GM12878 (cell line): ENCODE results near the gene ACAD11. TPM values are rescaled to one million over a fixed set of nuclear protein-coding genes. Genes with fewer than 3 reads are reported as not detected.
A peak's percentile ranks its signal among the peaks of the same experiment; 100 is the strongest.

Experiments used
- ATAC-seq: fragments of 200-7000 bp; cut with Tn5 transposase; 3 replicates; pipeline ENCODE4 v1.9.1; 2020; ENCODE audit warnings: mild to moderate bottlenecking, moderate library complexity
- BruUV-seq: library from RNA; stranded (reverse); fragments of 400-500 nt; replicated peaks from 2 replicates; lab custom pipeline; 2021; lab: Mats Ljungman, UMichigan
- CTCF ChIA-PET: fragments of 300-600 bp; sonication (Branson Sonifier 250); formaldehyde crosslinking; extraction: SDS; loops from one replicate; lab custom pipeline; 2021; ENCODE audit warnings: inconsistent platforms; lab: Yijun Ruan, JAX
- POLR2A ChIA-PET: fragments of 350-600 bp; formaldehyde crosslinking; extraction: SDS; loops from one replicate; lab custom pipeline; 2021; ENCODE audit warnings: inconsistent platforms; lab: Charles Lee
- RAD21 ChIA-PET: fragments of 300-600 bp; sonication (Branson Sonifier 250); formaldehyde crosslinking; loops from one replicate; lab custom pipeline; 2023; ENCODE audit warnings: antibody characterized with exemption; ENCODE audit not compliant: unreplicated experiment; lab: Charles Lee
- SMC1A ChIA-PET: fragments of 300-600 bp; sonication (Branson Sonifier 250); formaldehyde crosslinking; loops from one replicate; lab custom pipeline; 2023; ENCODE audit not compliant: unreplicated experiment, uncharacterized antibody; lab: Charles Lee
- DNase-seq: peaks from one replicate; pipeline ENCODE4 v3.0.0-alpha.2; 2011; ENCODE audit warnings: low read depth, low spot score
- FAIRE-seq: peaks from 3 replicates; lab custom pipeline; 2011; peaks lifted over from hg19 to GRCh38; lab: Jason Lieb, UNC
- H2AFZ ChIP-seq: 2 replicates; pipeline ENCODE4 v1.6.0; 2011; ENCODE audit warnings: low read depth, low read length, control low read depth; ENCODE audit not compliant: control insufficient read depth
- H3K27ac ChIP-seq: 2 replicates; pipeline ENCODE4 v1.5.1; 2011; ENCODE audit warnings: control low read depth; ENCODE audit not compliant: control insufficient read depth, insufficient read depth
- H3K27me3 ChIP-seq, 2 experiments: replicated peaks in 1 of 2; 2 replicates each; pipeline versions ENCODE4 v1.6.0 to v1.6.1; 2011; ENCODE audit warnings: low read length in 1 of 2; ENCODE audit not compliant: control insufficient read depth in 2 of 2, insufficient read depth in 2 of 2
- H3K36me3 ChIP-seq, 2 experiments: 2 replicates each; pipeline ENCODE4 v1.5.1; 2011; ENCODE audit warnings: low read length in 1 of 2; ENCODE audit not compliant: control insufficient read depth in 2 of 2, insufficient read depth in 2 of 2
- H3K4me1 ChIP-seq: 2 replicates; pipeline ENCODE4 v1.6.1; 2011; ENCODE audit warnings: mild to moderate bottlenecking, low read length, moderate library complexity, mixed read lengths; ENCODE audit not compliant: control insufficient read depth, insufficient read depth
- H3K4me2 ChIP-seq: 2 replicates; pipeline ENCODE4 v1.6.0; 2011; ENCODE audit warnings: control low read depth; ENCODE audit not compliant: control insufficient read depth, insufficient read depth
- H3K4me3 ChIP-seq: fragments of 200-600 bp; sonication (generic); 2 replicates; pipeline ENCODE4 v1.5.1; 2016
- H3K79me2 ChIP-seq: 2 replicates; pipeline ENCODE4 v1.6.0; 2011; ENCODE audit warnings: low read length; ENCODE audit not compliant: control insufficient read depth, insufficient read depth
- H3K9ac ChIP-seq: 2 replicates; pipeline ENCODE4 v1.8.0; 2011; ENCODE audit warnings: low read length, control low read depth, mixed read lengths; ENCODE audit not compliant: control insufficient read depth, insufficient read depth
- H3K9me3 ChIP-seq: replicated peaks from 3 replicates; pipeline ENCODE4 v1.5.1; 2011; ENCODE audit warnings: mild to moderate bottlenecking, low read length; ENCODE audit not compliant: control insufficient read depth, insufficient read depth
- H4K20me1 ChIP-seq: 2 replicates; pipeline ENCODE4 v1.6.0; 2011; ENCODE audit not compliant: control insufficient read depth, insufficient read depth
- CUX1 ChIP-seq: IDR thresholded peaks from 2 replicates; pipeline ENCODE4 v1.6.1; 2012; ENCODE audit warnings: improper control_type of control experiment, low read depth, low read length; ENCODE audit not compliant: insufficient replicate concordance
- MEF2A ChIP-seq: IDR thresholded peaks from 2 replicates; pipeline ENCODE4 v1.6.1; 2011; ENCODE audit warnings: low read depth, mild to moderate bottlenecking, low read length, moderate library complexity; ENCODE audit not compliant: insufficient read depth
- NFIC ChIP-seq: IDR thresholded peaks from 2 replicates; pipeline ENCODE4 v1.6.1; 2012; ENCODE audit warnings: low read depth, mild to moderate bottlenecking, inconsistent platforms, low read length, moderate library complexity
- WGBS: methylation state at CpG from one replicate; pipeline ENCODE4 v1.1.6; 2016; ENCODE audit warnings: low lambda C conversion rate; ENCODE audit not compliant: insufficient replicate concordance, insufficient coverage; ENCODE audit errors: missing lambda C conversion rate; 5-methylcytosine and 5-hydroxymethylcytosine counted together
- in situ Hi-C: fragments of 300-500 bp; cut with MboI; formaldehyde crosslinking; loops from 9 replicates; pipeline ENCODE4 v1.14.3; 2018; ENCODE audit warnings: mixed read lengths
- intact Hi-C: fragments of 100-400 bp; cut with micrococcal nuclease; formaldehyde crosslinking; loops from one replicate; pipeline ENCODE4 v1.14.2; 2022; ENCODE audit not compliant: unreplicated experiment
- polyA plus RNA-seq, 11 experiments: library from polyadenylated mRNA; depleted of rRNA in 4 of 11; unstranded in 6 of 11; stranded (reverse) in 5 of 11; fragments of >200 nt; fragmentation: Nextera tagmentation in 4 of 11; fragmentation: Illumina TruSeq in 1 of 11; extraction: Ambion mirVana in 4 of 11; extraction: Trizol in 1 of 11; gene quantifications; 1 replicate in 1 of 11; 2 replicates in 10 of 11; pipeline versions ENCODE4 v1.2.1 to v1.2.3, GENCODE V29; 2011 to 2016; ENCODE audit warnings: inconsistent platforms in 2 of 11, missing spikeins in 2 of 11, low read depth in 1 of 11
- total RNA-seq, 4 experiments: library from RNA; depleted of rRNA in 3 of 4; stranded (reverse); fragments of >200 nt in 3 of 4; fragmentation: Illumina TruSeq in 1 of 4; extraction: Trizol in 1 of 4; gene quantifications; 2 replicates each; pipeline versions ENCODE4 v1.2.1 to v1.2.3, GENCODE V29; 2013 to 2021

The ACAD11 gene
- total and polyA plus RNA-seq, 10 of the 15 experiments (the other 5 are each of a cell fraction or from before 2014, with no cell fraction given), result 2.4 to 15.9 (median 10.4) TPM

- H3K9ac ChIP-seq, result no peak overlapping the region
- SMC1A ChIA-PET, result interaction anchor here (0.9 to 1.2 kb wide), 2 partner anchors 8 to 23 kb away, joined by 3 to 4 read pairs; no protein-coding TSS in a partner anchor
- H3K4me1 ChIP-seq, result peaks cover 12% of the 10 kb centered on the region
- CTCF ChIA-PET, result interaction anchor here (1.2 to 2.0 kb wide), 4 partner anchors 13 to 88 kb away, joined by 3 to 9 read pairs (median 4); no protein-coding TSS in a partner anchor
- peaks cover 0 to 5% of the 10 kb centered on the region in 2 experiments; a peak in 2 of 4 replicates for H3K36me3 ChIP-seq
- WGBS, result 97% methylated on average over 1 of the region's 1 CpG
- no peak overlapping the region for H2AFZ ChIP-seq
- no peaks in the 10 kb centered on the region for H4K20me1 ChIP-seq
- no peak overlapping the region for H3K4me3 ChIP-seq
- intact Hi-C loops, result no loop called here
- no peaks in the 10 kb centered on the region for H3K27me3 ChIP-seq
- POLR2A ChIA-PET, result no interaction called here
- H3K79me2 ChIP-seq, result no peaks in the 10 kb centered on the region
- in situ Hi-C loops, result no loop called here
- no peaks in the 10 kb centered on the region for H3K9me3 ChIP-seq
- RAD21 ChIA-PET, result interaction anchor here (0.7 kb wide), 1 partner anchor 87 kb away, joined by 3 read pairs; no protein-coding TSS in a partner anchor
- TF ChIP-seq MEF2A (0 out of 2 replicates have a peak, but pooled peaks have one; percentile 33), CUX1 (no peak), NFIC (peak; percentile 33; the same call in 1 of the 2 replicates)
- no peak overlapping the region for H3K4me2 ChIP-seq
- no peak overlapping the region for H3K27ac ChIP-seq
- no TSS peak for BruUV-seq
- no peak for DNase-seq
- no peak for ATAC-seq
- no peak for FAIRE-seq
These were observed 36.8 kb downstream of the ACAD11 start for GRCh38 chr3:132622761-132623160.
